Measurements from ENCODE around the gene MIA3.
A peak's percentile ranks its signal among the peaks of the same experiment; 100 is the strongest.

MIA3 gene

GRCh38 chr1:222704260-222704659, 86.4 kb downstream of the MIA3 start:
- no peak for TF ChIP-seq CTCF (IDR thresholded peaks at IDR 0.05; ENCODE audit: low read depth, low read length)
- DNase-seq (ENCODE audit: low read depth in 2 of 2) = no peak
- no peak overlapping the region for H3K4me3 ChIP-seq (replicated peaks in 1 of 2; ENCODE audit: low read depth in 2 of 2, low read length in 2 of 2)

- H3K4me3 ChIP-seq (replicated peaks in 1 of 2; ENCODE audit: low read depth in 2 of 2, low read length in 2 of 2) = no peak overlapping the region
- peak; percentile 6 for TF ChIP-seq CTCF (IDR thresholded peaks at IDR 0.05; ENCODE audit: low read depth, low read length)
- DNase-seq (ENCODE audit: low read depth in 2 of 2) = no peak
Measured at GRCh38 chr1:222706815-222707214, 88.9 kb downstream of the MIA3 start.

- no peak overlapping the region for H3K4me3 ChIP-seq (replicated peaks in 1 of 2; ENCODE audit: low read depth in 2 of 2, low read length in 2 of 2)
- no peak for TF ChIP-seq CTCF (IDR thresholded peaks at IDR 0.05; ENCODE audit: low read depth, low read length)
- peak in 1 of 2 donors; percentile 11 for DNase-seq (ENCODE audit: low read depth in 2 of 2)
Measured at GRCh38 chr1:222709700-222710153, 91.8 kb downstream of the MIA3 start.

GRCh38 chr1:222711319-222712252, 93.7 kb downstream of the MIA3 start:
- peak overlapping the region; percentile 86 to 97 for H3K4me3 ChIP-seq (replicated peaks in 1 of 2; ENCODE audit: low read depth in 2 of 2, low read length in 2 of 2)
- TF ChIP-seq CTCF (IDR thresholded peaks at IDR 0.05; ENCODE audit: low read depth, low read length) = no peak
- DNase-seq (ENCODE audit: low read depth in 2 of 2) = peak; percentile 63

GRCh38 chr1:222712253-222713090, 94.6 kb downstream of the MIA3 start, which contains the start of the genes AIDA and BROX:
Gene AIDA (minus strand): TSS chr1:222712491. CDS start chr1:222712317, 174 bp downstream.
Gene BROX (plus strand): TSS chr1:222712564. CDS start chr1:222715700, 3,136 bp downstream.
- TF ChIP-seq CTCF (IDR thresholded peaks at IDR 0.05; ENCODE audit: low read depth, low read length) = no peak
- peak; percentile 86 to 88 for DNase-seq (ENCODE audit: low read depth in 2 of 2)

GRCh38 chr1:222713091-222713961, 95.4 kb downstream of the MIA3 start:
- peak overlapping the region; percentile 86 to 97 for H3K4me3 ChIP-seq (replicated peaks in 1 of 2; ENCODE audit: low read depth in 2 of 2, low read length in 2 of 2)
- TF ChIP-seq CTCF (IDR thresholded peaks at IDR 0.05; ENCODE audit: low read depth, low read length) = no peak
- peak; percentile 94 to 97 for DNase-seq (ENCODE audit: low read depth in 2 of 2)

More at GRCh38 chr1:222712253-222713090, 94.6 kb downstream of the MIA3 start, which contains the start of the genes AIDA and BROX:
- H3K4me3 ChIP-seq (replicated peaks in 1 of 2; ENCODE audit: low read depth in 2 of 2, low read length in 2 of 2) = peak within 1 kb of the TSS; percentile 86 to 97
